HepG2 (cell line): ENCODE measurements around the gene MDM4. TPM values are rescaled to one million over a fixed set of nuclear protein-coding genes. Genes with fewer than 3 reads are reported as not detected.

Source experiments
- ARNT ChIP-seq: fragments of 450-650 bp; IDR thresholded peaks from 2 replicates; pipeline ENCODE4 v1.6.1; 2017
- HMGXB3 ChIP-seq: sonication (generic); formaldehyde crosslinking; IDR thresholded peaks from 2 replicates; pipeline ENCODE4 v1.4.0; 2020; ENCODE audit warnings: missing genetic modification reagents, borderline replicate concordance
- HOXA9 ChIP-seq: sonication (generic); formaldehyde crosslinking; IDR thresholded peaks from 2 replicates; pipeline ENCODE4 v1.8.1; 2022; ENCODE audit warnings: missing genetic modification reagents, mild to moderate bottlenecking, moderate library complexity, borderline replicate concordance
- IRF2 ChIP-seq: IDR thresholded peaks from 2 replicates; pipeline ENCODE4 v1.6.1; 2018; ENCODE audit warnings: missing genetic modification reagents, missing compliant biosample characterization
- LCORL ChIP-seq, 2 experiments: fragments of 450-650 bp in 1 of 2; sonication (generic) in 1 of 2; formaldehyde crosslinking in 1 of 2; IDR thresholded peaks; 2 replicates each; pipeline versions ENCODE4 v1.5.0 to v1.6.1; 2017 to 2020; ENCODE audit warnings: antibody characterized with exemption in 1 of 2, missing genetic modification reagents in 1 of 2
- MEF2D ChIP-seq: sonication (generic); formaldehyde crosslinking; IDR thresholded peaks from 2 replicates; pipeline ENCODE4 v1.5.1; 2020; ENCODE audit warnings: mild to moderate bottlenecking, missing genetic modification reagents
- MIER3 ChIP-seq: IDR thresholded peaks from 2 replicates; pipeline ENCODE4 v1.6.1; 2016; ENCODE audit warnings: missing compliant biosample characterization, borderline replicate concordance
- MTF1 ChIP-seq: sonication (generic); formaldehyde crosslinking; IDR thresholded peaks from 2 replicates; pipeline ENCODE4 v1.5.0; 2020; ENCODE audit warnings: missing genetic modification reagents
- NFE2 ChIP-seq: sonication (generic); formaldehyde crosslinking; IDR thresholded peaks from 2 replicates; pipeline ENCODE4 v1.4.0; 2020; ENCODE audit warnings: missing genetic modification reagents
- NR1H2 ChIP-seq: sonication (generic); formaldehyde crosslinking; IDR thresholded peaks from 2 replicates; pipeline ENCODE4 v1.8.1; 2022; ENCODE audit warnings: low read depth, missing genetic modification reagents, borderline replicate concordance
- SRSF1 ChIP-seq: fragments of 200-400 bp; formaldehyde crosslinking; optimal IDR thresholded peaks from 2 replicates; pipeline ENCODE3; 2017; ENCODE audit warnings: mild to moderate bottlenecking, low read depth, low read length, moderate library complexity
- ZBTB1 ChIP-seq: sonication (generic); formaldehyde crosslinking; IDR thresholded peaks from 2 replicates; pipeline ENCODE4 v1.4.0; 2020; ENCODE audit warnings: missing genetic modification reagents, borderline replicate concordance
- ZBTB37 ChIP-seq: sonication (generic); formaldehyde crosslinking; IDR thresholded peaks from 2 replicates; pipeline ENCODE4 v1.4.0; 2020; ENCODE audit warnings: mild to moderate bottlenecking, missing genetic modification reagents
- ZBTB38 ChIP-seq: sonication (generic); formaldehyde crosslinking; IDR thresholded peaks from 2 replicates; pipeline ENCODE4 v1.5.1; 2020; ENCODE audit warnings: mild to moderate bottlenecking, missing genetic modification reagents
- ZNF124 ChIP-seq: sonication (generic); formaldehyde crosslinking; IDR thresholded peaks from 2 replicates; pipeline ENCODE4 v1.4.0; 2020; ENCODE audit warnings: missing genetic modification reagents
- ZNF274 ChIP-seq: sonication (generic); formaldehyde crosslinking; IDR thresholded peaks from 2 replicates; pipeline ENCODE4 v1.5.1; 2020; ENCODE audit warnings: mild to moderate bottlenecking, missing genetic modification reagents
- ZNF33B ChIP-seq: sonication (generic); formaldehyde crosslinking; IDR thresholded peaks from 2 replicates; pipeline ENCODE4 v1.5.1; 2020; ENCODE audit warnings: mild to moderate bottlenecking, missing genetic modification reagents
- ZNF652 ChIP-seq: IDR thresholded peaks from 2 replicates; pipeline ENCODE4 v1.6.1; 2016; ENCODE audit warnings: low read depth, borderline replicate concordance
- ZNF749 ChIP-seq: sonication (generic); formaldehyde crosslinking; IDR thresholded peaks from 2 replicates; pipeline ENCODE4 v1.8.0; 2022; ENCODE audit warnings: mild to moderate bottlenecking, missing genetic modification reagents, moderate library complexity, borderline replicate concordance
- ZNF782 ChIP-seq: sonication (generic); formaldehyde crosslinking; IDR thresholded peaks from 2 replicates; pipeline ENCODE4 v1.4.0; 2020; ENCODE audit warnings: missing genetic modification reagents, mild to moderate bottlenecking, borderline replicate concordance
- ZSCAN31 ChIP-seq: sonication (generic); formaldehyde crosslinking; IDR thresholded peaks from 2 replicates; pipeline ENCODE4 v1.5.0; 2020; ENCODE audit warnings: low read depth, mild to moderate bottlenecking, missing genetic modification reagents
- ZUFSP ChIP-seq: sonication (generic); formaldehyde crosslinking; IDR thresholded peaks from 2 replicates; pipeline ENCODE4 v1.9.0; 2021; ENCODE audit warnings: missing genetic modification reagents, mild to moderate bottlenecking, borderline replicate concordance
- polyA plus RNA-seq, 8 experiments: library from polyadenylated mRNA; depleted of rRNA in 3 of 8; stranded (reverse) in 7 of 8; unstranded in 1 of 8; fragments of >200 nt; fragmentation: Illumina TruSeq in 4 of 8; extraction: Trizol in 4 of 8; gene quantifications; 2 replicates each; pipeline versions ENCODE4 v1.2.1 to v1.2.3, GENCODE V29; 2011 to 2016; ENCODE audit warnings: low read depth in 4 of 8, missing spikeins in 1 of 8, mixed read lengths in 1 of 8; ENCODE audit not compliant: insufficient read depth in 1 of 8
- total RNA-seq, 5 experiments: library from RNA; depleted of rRNA; stranded (reverse); fragments of >200 nt; fragmentation: Illumina TruSeq; extraction: Trizol; gene quantifications; 2 replicates each; pipeline ENCODE4 v1.2.3, GENCODE V29; 2016; ENCODE audit warnings: low read depth in 1 of 5

The MDM4 gene
- total and polyA plus RNA-seq, 2 of the 13 experiments (the other 11 are each of a cell fraction or from before 2014, with no cell fraction given): 14.9 to 19.0 TPM

GRCh38 chr1:204507317-204508105, 8.7 kb upstream of the MDM4 start (continued):
- TF ChIP-seq MEF2D (CRISPR knock-in tag) (no peak; the same call in 1 of the 2 replicates), LCORL (IDR thresholded peaks at IDR 0.05) (no peak), LCORL (CRISPR knock-in tag; IDR thresholded peaks at IDR 0.05) (peak; percentile 43; the same call in 1 of the 2 replicates), ZBTB37 (CRISPR knock-in tag) (no peak), ZNF749 (no peak), ZSCAN31 (CRISPR knock-in tag) (0 out of 2 replicates have a peak, but pooled peaks have one; percentile 9), HMGXB3 (no peak), IRF2 (peak; percentile 48; the same call in 1 of the 2 replicates), ZNF33B (CRISPR knock-in tag) (no peak), ZNF124 (CRISPR knock-in tag) (no peak), MTF1 (peak; percentile 47; the same call in 1 of the 2 replicates), ZUFSP (CRISPR knock-in tag) (no peak), ZNF274 (CRISPR knock-in tag) (no peak), ZBTB1 (CRISPR knock-in tag) (no peak), SRSF1 (no peak), NFE2 (CRISPR knock-in tag) (no peak), ARNT (no peak), ZNF782 (CRISPR knock-in tag) (no peak; the same call in 1 of the 2 replicates), NR1H2 (no peak), ZBTB38 (CRISPR knock-in tag) (no peak), ZNF652 (peak; percentile 5; the same call in 1 of the 2 replicates), MIER3 (no peak), HOXA9 (CRISPR knock-in tag) (no peak)
